NB4 (cell line): ENCODE results near the gene CMA1.

Experiments used
- MYC ChIP-seq: IDR thresholded peaks from 2 replicates; pipeline ENCODE4 v1.6.1; 2011; ENCODE audit warnings: low read depth, low read length
- POLR2A ChIP-seq: IDR thresholded peaks from 2 replicates; pipeline ENCODE4 v1.6.1; 2011; ENCODE audit warnings: mild to moderate bottlenecking; ENCODE audit not compliant: insufficient read length; ENCODE audit errors: extremely low read depth
- TF ChIP-seq, protein P1 (sequence below): IDR thresholded peaks from one replicate; pipeline ENCODE4 v1.5.1; 2012; ENCODE audit warnings: low read depth, low read length
- TF ChIP-seq, protein P2 (sequence below): IDR thresholded peaks from 2 replicates; pipeline ENCODE4 v1.6.1; 2011; ENCODE audit warnings: low read depth, low read length

- TF ChIP-seq, protein P1, sequence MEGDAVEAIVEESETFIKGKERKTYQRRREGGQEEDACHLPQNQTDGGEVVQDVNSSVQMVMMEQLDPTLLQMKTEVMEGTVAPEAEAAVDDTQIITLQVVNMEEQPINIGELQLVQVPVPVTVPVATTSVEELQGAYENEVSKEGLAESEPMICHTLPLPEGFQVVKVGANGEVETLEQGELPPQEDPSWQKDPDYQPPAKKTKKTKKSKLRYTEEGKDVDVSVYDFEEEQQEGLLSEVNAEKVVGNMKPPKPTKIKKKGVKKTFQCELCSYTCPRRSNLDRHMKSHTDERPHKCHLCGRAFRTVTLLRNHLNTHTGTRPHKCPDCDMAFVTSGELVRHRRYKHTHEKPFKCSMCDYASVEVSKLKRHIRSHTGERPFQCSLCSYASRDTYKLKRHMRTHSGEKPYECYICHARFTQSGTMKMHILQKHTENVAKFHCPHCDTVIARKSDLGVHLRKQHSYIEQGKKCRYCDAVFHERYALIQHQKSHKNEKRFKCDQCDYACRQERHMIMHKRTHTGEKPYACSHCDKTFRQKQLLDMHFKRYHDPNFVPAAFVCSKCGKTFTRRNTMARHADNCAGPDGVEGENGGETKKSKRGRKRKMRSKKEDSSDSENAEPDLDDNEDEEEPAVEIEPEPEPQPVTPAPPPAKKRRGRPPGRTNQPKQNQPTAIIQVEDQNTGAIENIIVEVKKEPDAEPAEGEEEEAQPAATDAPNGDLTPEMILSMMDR = no peak
- no peak for TF ChIP-seq MYC
- no peak for TF ChIP-seq POLR2A
- TF ChIP-seq, protein P2, sequence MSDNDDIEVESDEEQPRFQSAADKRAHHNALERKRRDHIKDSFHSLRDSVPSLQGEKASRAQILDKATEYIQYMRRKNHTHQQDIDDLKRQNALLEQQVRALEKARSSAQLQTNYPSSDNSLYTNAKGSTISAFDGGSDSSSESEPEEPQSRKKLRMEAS = no peak
Measured at GRCh38 chr14:24542346-24542936, 34.4 kb upstream of the CMA1 start.
